HepG2 (cell line): ENCODE results near the gene TEX35. TPM values are rescaled to one million over a fixed set of nuclear protein-coding genes. Genes with fewer than 3 reads are reported as not detected.

Source experiments
- ATAC-seq: fragments of 200-7000 bp; cut with Tn5 transposase; 3 replicates; pipeline ENCODE4 v1.9.1; 2020; ENCODE audit warnings: mild to moderate bottlenecking, moderate library complexity
- BruUV-seq: library from RNA; stranded (reverse); fragments of 400-500 nt; replicated peaks from 2 replicates; lab custom pipeline; 2021; lab: Mats Ljungman, UMichigan
- CTCF ChIA-PET: fragments of 300-600 bp; formaldehyde crosslinking; extraction: SDS; loops from one replicate; lab custom pipeline; 2021; ENCODE audit warnings: low total read pairs, inconsistent platforms, low intra/inter-chr PET ratio; lab: Yijun Ruan, JAX
- POLR2A ChIA-PET: fragments of 350-600 bp; sonication (Branson Sonifier 250); formaldehyde crosslinking; loops from one replicate; lab custom pipeline; 2020; ENCODE audit warnings: antibody characterized with exemption, inconsistent platforms; lab: Yijun Ruan, JAX
- DNase-seq: peaks from one replicate; pipeline ENCODE4 v3.0.0-alpha.2; 2015; ENCODE audit warnings: low spot score
- FAIRE-seq: peaks from 3 replicates; lab custom pipeline; 2011; peaks lifted over from hg19 to GRCh38; lab: Jason Lieb, UNC
- H2AFZ ChIP-seq: one replicate; pipeline ENCODE4 v1.6.1; 2011; ENCODE audit warnings: low read length, inconsistent platforms
- H3K27ac ChIP-seq: fragments of 300-600 bp; 3 replicates; pipeline ENCODE4 v1.8.0; 2011; ENCODE audit warnings: mixed run types, mild to moderate bottlenecking, mixed read lengths, low read length, inconsistent platforms; ENCODE audit not compliant: insufficient read depth; ENCODE audit errors: extremely low read length
- H3K27me3 ChIP-seq, 2 experiments: fragments of 200-600 bp in 1 of 2; 2 replicates in 1 of 2; 3 replicates in 1 of 2; pipeline versions ENCODE4 v1.6.0 to v1.8.0; 2011; ENCODE audit warnings: low read length in 2 of 2, mild to moderate bottlenecking in 2 of 2, moderate library complexity in 2 of 2, inconsistent platforms in 1 of 2; ENCODE audit not compliant: insufficient read depth in 2 of 2, control insufficient read depth in 1 of 2
- H3K36me3 ChIP-seq, 2 experiments: fragments of 200-600 bp in 1 of 2; replicated peaks in 1 of 2; 2 replicates in 1 of 2; 3 replicates in 1 of 2; pipeline versions ENCODE4 v1.5.1 to v1.8.0; 2011; ENCODE audit warnings: low read length in 2 of 2, inconsistent platforms in 1 of 2; ENCODE audit not compliant: insufficient read depth in 2 of 2, control insufficient read depth in 1 of 2
- H3K4me1 ChIP-seq: 2 replicates; pipeline ENCODE4 v1.5.1; 2012; ENCODE audit warnings: low read length, inconsistent platforms; ENCODE audit not compliant: insufficient read depth
- H3K4me2 ChIP-seq: 2 replicates; pipeline ENCODE4 v1.6.0; 2011; ENCODE audit warnings: low read depth, low read length, inconsistent platforms
- H3K4me3 ChIP-seq, 3 experiments: fragments of 200-600 bp in 1 of 3; sonication (generic), shearing (Covaris generic) in 1 of 3; replicated peaks in 1 of 3; 2 replicates each; pipeline ENCODE4 v1.5.1; 2011 to 2016; ENCODE audit warnings: low read length in 3 of 3, inconsistent platforms in 2 of 3, low read depth in 2 of 3, mild to moderate bottlenecking in 2 of 3, control low read depth in 1 of 3, mixed read lengths in 1 of 3; ENCODE audit not compliant: insufficient read depth in 1 of 3
- H3K79me2 ChIP-seq: one replicate; pipeline ENCODE4 v1.6.1; 2011; ENCODE audit warnings: low read length, inconsistent platforms; ENCODE audit not compliant: insufficient read depth
- H3K9ac ChIP-seq: 2 replicates; pipeline ENCODE4 v1.6.0; 2011; ENCODE audit warnings: mild to moderate bottlenecking, low read depth, low read length, inconsistent platforms; ENCODE audit not compliant: insufficient read depth
- H3K9me3 ChIP-seq: 2 replicates; pipeline ENCODE4 v1.5.1; 2012; ENCODE audit warnings: mild to moderate bottlenecking, low read length
- H4K20me1 ChIP-seq: 2 replicates; pipeline ENCODE4 v1.6.0; 2011; ENCODE audit warnings: inconsistent platforms, mild to moderate bottlenecking, low read length, moderate library complexity; ENCODE audit not compliant: insufficient read depth
- ARID2 ChIP-seq: sonication (generic); formaldehyde crosslinking; IDR thresholded peaks from 2 replicates; pipeline ENCODE4 v1.8.1; 2022; ENCODE audit warnings: mild to moderate bottlenecking, missing genetic modification reagents, borderline replicate concordance
- ARNT2 ChIP-seq: sonication (generic); formaldehyde crosslinking; IDR thresholded peaks from 2 replicates; pipeline ENCODE4 v1.8.0; 2022; ENCODE audit warnings: mild to moderate bottlenecking, low read depth, missing genetic modification reagents, moderate library complexity
- DNMT3B ChIP-seq: conservative IDR thresholded peaks from 2 replicates; pipeline ENCODE4 v1.6.1; 2016; ENCODE audit warnings: missing biosample characterization, control low read depth
- EEA1 ChIP-seq: sonication (generic); formaldehyde crosslinking; IDR thresholded peaks from 2 replicates; pipeline ENCODE4 v1.5.1; 2020; ENCODE audit warnings: mild to moderate bottlenecking, missing genetic modification reagents, borderline replicate concordance
- HMGA1 ChIP-seq: sonication (generic); formaldehyde crosslinking; conservative IDR thresholded peaks from 2 replicates; pipeline ENCODE4 v1.4.0; 2020; ENCODE audit warnings: missing genetic modification reagents
- MAFK ChIP-seq, 2 experiments: IDR thresholded peaks in 1 of 2; conservative IDR thresholded peaks in 1 of 2; 2 replicates each; pipeline ENCODE4 v1.6.1; 2011; ENCODE audit warnings: improper control_type of control experiment in 2 of 2, low read length in 2 of 2
- PRMT3 ChIP-seq: sonication (generic); formaldehyde crosslinking; IDR thresholded peaks from 2 replicates; pipeline ENCODE4 v1.8.1; 2022; ENCODE audit warnings: low read depth, mild to moderate bottlenecking, moderate library complexity, missing genetic modification reagents, borderline replicate concordance
- RFXAP ChIP-seq: sonication (generic); formaldehyde crosslinking; IDR thresholded peaks from 2 replicates; pipeline ENCODE4 v1.4.0; 2020; ENCODE audit warnings: missing genetic modification reagents, borderline replicate concordance
- ZFP36L2 ChIP-seq: sonication (generic); formaldehyde crosslinking; IDR thresholded peaks from 2 replicates; pipeline ENCODE4 v1.4.0; 2020; ENCODE audit warnings: missing genetic modification reagents
- ZNF230 ChIP-seq: sonication (generic); formaldehyde crosslinking; IDR thresholded peaks from 2 replicates; pipeline ENCODE4 v1.4.0; 2020; ENCODE audit warnings: mild to moderate bottlenecking, missing genetic modification reagents
- ZNF543 ChIP-seq: sonication (generic); formaldehyde crosslinking; IDR thresholded peaks from 2 replicates; pipeline ENCODE4 v1.4.0; 2020; ENCODE audit warnings: mild to moderate bottlenecking, missing genetic modification reagents
- ZNF776 ChIP-seq: sonication (generic); formaldehyde crosslinking; IDR thresholded peaks from 2 replicates; pipeline ENCODE4 v1.4.0; 2020; ENCODE audit warnings: mild to moderate bottlenecking, missing genetic modification reagents
- WGBS: methylation state at CpG from one replicate; pipeline ENCODE4 v1.1.6; 2017; ENCODE audit warnings: low lambda C conversion rate; 5-methylcytosine and 5-hydroxymethylcytosine counted together
- in situ Hi-C: cut with HindIII; loops from 2 replicates; pipeline ENCODE4 v1.10.0; 2017; ENCODE audit warnings: low pct_unique_long_range_greater_than_20kb; ENCODE audit not compliant: extremely low pct_ligation_motif_present
- intact Hi-C: fragments of 100-400 bp; cut with micrococcal nuclease; formaldehyde crosslinking; loops from one replicate; pipeline ENCODE4 v1.10.0; 2022; ENCODE audit not compliant: unreplicated experiment
- polyA plus RNA-seq, 8 experiments: library from polyadenylated mRNA; depleted of rRNA in 3 of 8; stranded (reverse) in 7 of 8; unstranded in 1 of 8; fragments of >200 nt; fragmentation: Illumina TruSeq in 4 of 8; extraction: Trizol in 4 of 8; gene quantifications; 2 replicates each; pipeline versions ENCODE4 v1.2.1 to v1.2.3, GENCODE V29; 2011 to 2016; ENCODE audit warnings: low read depth in 4 of 8, missing spikeins in 1 of 8, mixed read lengths in 1 of 8; ENCODE audit not compliant: insufficient read depth in 1 of 8
- total RNA-seq, 5 experiments: library from RNA; depleted of rRNA; stranded (reverse); fragments of >200 nt; fragmentation: Illumina TruSeq; extraction: Trizol; gene quantifications; 2 replicates each; pipeline ENCODE4 v1.2.3, GENCODE V29; 2016; ENCODE audit warnings: low read depth in 1 of 5
- TF ChIP-seq, protein P1 (sequence below): IDR thresholded peaks from 2 replicates; pipeline ENCODE4 v1.6.1; 2016; ENCODE audit warnings: missing biosample characterization, missing genetic modification reagents, low read depth
- TF ChIP-seq, protein P2 (sequence below): sonication (generic); formaldehyde crosslinking; IDR thresholded peaks from 2 replicates; pipeline ENCODE4 v1.5.1; 2020; ENCODE audit warnings: missing genetic modification reagents, mild to moderate bottlenecking, borderline replicate concordance

The TEX35 gene
- total and polyA plus RNA-seq, 2 of the 13 experiments (the other 11 are each of a cell fraction or from before 2014, with no cell fraction given) = not detected

DNA sequence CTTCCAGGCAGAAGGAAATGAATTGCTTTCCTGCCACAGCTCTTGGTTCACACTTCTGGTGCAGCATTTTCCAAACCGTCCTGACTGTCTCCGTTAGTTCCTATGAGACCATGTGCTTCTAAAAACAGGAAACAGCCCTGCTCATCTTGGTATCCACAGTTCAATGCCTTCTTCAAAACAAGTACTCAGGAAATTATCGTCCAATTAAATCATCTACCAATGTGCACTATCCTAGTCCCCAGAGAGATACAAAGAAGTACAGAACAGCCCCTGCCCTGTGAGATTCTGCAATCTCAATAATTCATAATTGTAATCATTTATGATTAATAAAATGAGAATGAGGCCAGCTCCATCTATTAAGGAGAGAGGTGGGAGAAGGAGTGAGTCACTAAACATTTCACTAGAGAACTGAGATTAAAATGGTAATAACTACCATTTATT, 27.3 kb upstream of the TEX35 start:
- no peaks in the 10 kb centered on the region for H3K79me2 ChIP-seq
- no peak overlapping the region for H3K4me3 ChIP-seq
- peaks cover 0 to 7% of the 10 kb centered on the region in 2 experiments; a peak in 1 of 5 replicates for H3K27me3 ChIP-seq
- ChIA-PET POLR2A (no interaction called here), CTCF (no interaction called here)
- intact Hi-C loops = no loop called here
- H4K20me1 ChIP-seq = no peaks in the 10 kb centered on the region
- H3K4me1 ChIP-seq = peaks cover 13% of the 10 kb centered on the region
- no peak overlapping the region for H3K9ac ChIP-seq
- H2AFZ ChIP-seq = no peak overlapping the region
- FAIRE-seq (no peak), DNase-seq (no peak), ATAC-seq (no peak)
- WGBS = 63% methylated on average over 3 of the region's 3 CpGs
- no peak overlapping the region for H3K4me2 ChIP-seq
- no peaks in the 10 kb centered on the region for H3K36me3 ChIP-seq
- in situ Hi-C loops = no loop called here
- no peak for TF ChIP-seq HMGA1 (CRISPR knock-in tag)
- no peak for TF ChIP-seq EEA1 (CRISPR knock-in tag)
- no peak for TF ChIP-seq ARNT2
- no peak for TF ChIP-seq PRMT3
- no peak for TF ChIP-seq ZNF230 (CRISPR knock-in tag)
- no peak for TF ChIP-seq RFXAP
- no peak for TF ChIP-seq ARID2
- TF ChIP-seq ZNF543 (CRISPR knock-in tag) = no peak
- no peak for TF ChIP-seq ZNF776 (CRISPR knock-in tag)
- no peak for TF ChIP-seq ZFP36L2 (CRISPR knock-in tag)
- TF ChIP-seq, protein P1, sequence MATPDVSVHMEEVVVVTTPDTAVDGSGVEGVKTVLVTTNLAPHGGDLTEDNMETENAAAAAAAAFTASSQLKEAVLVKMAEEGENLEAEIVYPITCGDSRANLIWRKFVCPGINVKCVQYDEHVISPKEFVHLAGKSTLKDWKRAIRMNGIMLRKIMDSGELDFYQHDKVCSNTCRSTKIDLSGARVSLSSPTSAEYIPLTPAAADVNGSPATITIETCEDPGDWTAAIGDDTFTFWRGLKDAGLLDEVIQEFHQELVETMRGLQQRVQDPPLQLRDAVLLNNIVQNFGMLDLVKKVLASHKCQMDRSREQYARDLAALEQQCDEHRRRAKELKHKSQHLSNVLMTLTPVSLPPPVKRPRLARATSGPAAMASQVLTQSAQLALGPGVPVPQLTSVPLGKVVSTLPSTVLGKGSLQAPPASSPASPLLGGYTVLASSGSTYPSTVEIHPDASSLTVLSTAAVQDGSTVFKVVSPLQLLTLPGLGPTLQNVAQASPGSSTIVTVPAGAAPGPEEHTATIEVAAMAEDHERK (CRISPR knock-in tag) = no peak
- TF ChIP-seq, protein P2, sequence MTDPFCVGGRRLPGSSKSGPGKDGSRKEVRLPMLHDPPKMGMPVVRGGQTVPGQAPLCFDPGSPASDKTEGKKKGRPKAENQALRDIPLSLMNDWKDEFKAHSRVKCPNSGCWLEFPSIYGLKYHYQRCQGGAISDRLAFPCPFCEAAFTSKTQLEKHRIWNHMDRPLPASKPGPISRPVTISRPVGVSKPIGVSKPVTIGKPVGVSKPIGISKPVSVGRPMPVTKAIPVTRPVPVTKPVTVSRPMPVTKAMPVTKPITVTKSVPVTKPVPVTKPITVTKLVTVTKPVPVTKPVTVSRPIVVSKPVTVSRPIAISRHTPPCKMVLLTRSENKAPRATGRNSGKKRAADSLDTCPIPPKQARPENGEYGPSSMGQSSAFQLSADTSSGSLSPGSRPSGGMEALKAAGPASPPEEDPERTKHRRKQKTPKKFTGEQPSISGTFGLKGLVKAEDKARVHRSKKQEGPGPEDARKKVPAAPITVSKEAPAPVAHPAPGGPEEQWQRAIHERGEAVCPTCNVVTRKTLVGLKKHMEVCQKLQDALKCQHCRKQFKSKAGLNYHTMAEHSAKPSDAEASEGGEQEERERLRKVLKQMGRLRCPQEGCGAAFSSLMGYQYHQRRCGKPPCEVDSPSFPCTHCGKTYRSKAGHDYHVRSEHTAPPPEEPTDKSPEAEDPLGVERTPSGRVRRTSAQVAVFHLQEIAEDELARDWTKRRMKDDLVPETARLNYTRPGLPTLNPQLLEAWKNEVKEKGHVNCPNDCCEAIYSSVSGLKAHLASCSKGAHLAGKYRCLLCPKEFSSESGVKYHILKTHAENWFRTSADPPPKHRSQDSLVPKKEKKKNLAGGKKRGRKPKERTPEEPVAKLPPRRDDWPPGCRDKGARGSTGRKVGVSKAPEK (CRISPR knock-in tag) = no peak
- TF ChIP-seq DNMT3B (CRISPR knock-in tag) = no peak
- TF ChIP-seq MAFK (conservative IDR thresholded peaks at IDR 0.05 in 1 of 2, IDR thresholded peaks at IDR 0.05 in 1 of 2; ENCODE audit: low read length in 2 of 2) = no peak
- H3K9me3 ChIP-seq = no peaks in the 10 kb centered on the region
- no TSS peak for BruUV-seq
- no peak overlapping the region for H3K27ac ChIP-seq
